Amniotic stem cell (primary cell): ENCODE data around the gene POC1A.
"Not testable (repeated sequence)": the region's sequence is repeated elsewhere in the genome, so short reads cannot be mapped to it uniquely, and the experiment has no call there.

Source experiments
- DNase-seq: peaks from one replicate; lab custom pipeline; 2025; lab: John Stamatoyannopoulos, UW

Gene POC1A

DNA sequence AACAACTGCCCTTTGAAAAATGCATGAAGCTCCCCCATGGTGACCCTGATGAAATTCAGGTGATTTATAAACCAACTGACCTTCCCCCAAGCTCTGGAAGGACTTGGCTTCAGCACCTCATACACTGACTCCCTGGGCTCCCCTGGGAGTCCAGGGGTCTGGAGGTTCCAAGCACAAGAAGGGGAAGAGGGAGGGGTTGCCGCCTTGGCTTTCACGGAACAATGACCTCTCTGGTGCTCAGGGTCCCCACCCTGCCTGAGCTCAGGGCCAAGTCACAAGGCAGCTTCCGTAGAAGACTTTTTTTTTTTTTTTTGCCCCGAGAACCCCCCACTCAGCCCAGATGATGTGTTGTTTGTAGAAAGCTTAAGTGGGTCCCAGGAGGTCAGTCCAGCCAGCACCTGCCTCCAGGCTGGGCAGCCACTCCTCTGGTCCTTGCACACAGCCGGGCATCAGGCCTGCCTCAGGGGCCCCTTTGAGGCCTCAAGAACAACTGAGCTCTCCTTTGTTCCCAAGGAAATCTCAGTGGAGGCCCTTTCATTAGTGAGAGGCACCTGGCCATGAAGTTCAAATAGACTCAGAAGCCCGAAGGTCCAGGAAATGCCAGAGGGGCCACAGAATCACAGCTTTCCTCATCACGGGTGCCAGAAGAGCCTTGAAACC is 29.7 kb upstream of the POC1A start:
- DNase-seq: no peak

DNA sequence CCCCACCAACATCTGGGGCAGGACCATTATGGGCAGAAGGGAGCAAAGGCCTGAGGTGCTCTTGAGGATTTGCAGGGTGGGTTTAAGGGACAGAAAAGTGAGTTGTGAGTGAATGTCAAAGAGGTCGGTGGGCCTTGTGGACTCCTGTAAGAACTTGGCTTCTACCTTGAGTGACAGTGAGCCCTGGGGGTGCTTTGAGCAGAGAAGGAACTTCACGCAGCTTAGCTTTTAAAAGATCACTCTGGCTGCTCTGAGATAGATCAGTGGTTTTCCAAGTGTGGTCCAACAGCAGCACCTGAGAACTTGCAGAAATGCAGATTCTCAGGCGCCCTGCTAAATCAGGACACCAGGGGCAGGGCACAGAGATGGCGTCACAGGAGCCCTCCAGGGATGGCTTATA is 28.5 kb upstream of the POC1A start:
- no peak for DNase-seq

DNA sequence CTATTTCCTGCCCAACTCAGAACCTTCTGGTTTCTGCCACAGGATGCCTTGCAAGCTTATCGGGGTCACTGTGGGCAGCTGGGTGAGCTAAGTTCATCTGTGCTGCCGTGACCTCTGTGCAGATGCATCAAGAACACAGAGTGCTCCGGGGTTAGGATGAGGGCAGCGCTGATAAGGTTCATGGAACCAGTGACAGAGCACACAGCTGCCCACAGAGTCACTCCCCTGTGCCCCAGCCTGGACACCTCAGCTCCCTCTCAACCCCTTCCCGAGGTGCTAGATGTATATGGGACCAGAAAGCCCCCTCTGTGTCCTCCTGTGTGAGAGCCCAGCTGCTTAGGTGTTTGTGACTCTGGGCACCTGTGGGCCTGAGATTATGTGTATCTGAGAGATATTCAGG is 28.0 kb upstream of the POC1A start:
- DNase-seq: no peak

DNA sequence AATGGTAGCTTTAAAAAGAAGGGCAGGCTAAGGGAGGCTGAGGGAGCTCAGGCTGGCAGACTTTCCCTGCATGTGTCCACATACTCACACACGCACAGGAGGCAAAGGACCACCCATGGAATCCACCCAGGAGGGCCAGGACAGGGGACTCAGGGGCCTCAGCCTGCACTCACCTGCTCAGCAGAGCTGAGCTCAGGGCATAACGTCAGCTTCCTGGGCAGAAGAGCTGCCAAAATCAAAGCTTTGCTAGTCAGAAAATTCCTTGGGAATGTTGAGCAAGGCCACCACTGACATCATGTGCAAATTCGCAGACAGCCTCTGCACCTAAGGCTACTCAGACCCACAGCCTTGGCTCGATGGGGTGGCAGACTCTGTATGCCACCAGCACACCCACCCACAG is 27.3 kb upstream of the POC1A start:
- DNase-seq: no peak

DNA sequence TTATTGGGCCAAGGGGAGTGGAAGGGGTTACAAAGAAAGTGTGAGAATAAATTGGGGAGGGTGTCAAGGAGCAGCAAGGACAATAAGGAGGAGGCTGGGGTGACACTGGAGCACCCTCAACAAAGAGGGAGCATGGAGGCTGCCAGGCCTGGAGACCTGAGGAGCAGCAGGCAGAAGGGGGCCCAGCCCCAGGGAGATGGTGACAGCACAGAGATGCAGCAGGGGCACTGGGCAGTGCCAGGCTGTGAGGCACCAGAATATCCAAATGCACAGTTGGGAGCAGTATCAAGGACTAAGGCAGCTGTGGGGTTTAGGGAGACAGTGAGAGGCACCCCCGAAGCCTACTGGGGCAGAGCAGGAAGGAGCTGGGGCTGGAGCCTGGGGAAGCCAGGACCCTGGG is 24.3 kb upstream of the POC1A start:
- DNase-seq: no peak

DNA sequence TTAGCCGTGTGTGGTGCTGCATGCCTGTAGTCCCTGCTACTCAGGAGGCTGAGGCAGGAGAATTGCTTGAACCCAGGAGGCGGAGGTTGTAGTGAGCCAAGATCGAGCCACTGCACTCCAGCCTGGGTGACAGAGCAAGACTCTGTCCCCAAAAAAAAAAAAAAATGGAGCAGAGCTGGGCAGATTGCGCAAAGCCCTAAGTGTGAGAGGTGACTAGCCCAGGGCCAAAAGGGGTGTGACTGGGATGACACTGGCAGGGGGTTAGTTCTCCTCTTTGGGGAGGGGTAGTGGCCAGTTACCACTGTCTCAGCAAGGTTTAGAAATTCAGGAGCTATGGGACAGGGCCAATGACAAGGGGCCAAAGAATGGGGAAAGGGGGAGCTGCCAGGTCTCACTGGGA is 23.9 kb upstream of the POC1A start:
- not testable (repeated sequence) for DNase-seq

DNA sequence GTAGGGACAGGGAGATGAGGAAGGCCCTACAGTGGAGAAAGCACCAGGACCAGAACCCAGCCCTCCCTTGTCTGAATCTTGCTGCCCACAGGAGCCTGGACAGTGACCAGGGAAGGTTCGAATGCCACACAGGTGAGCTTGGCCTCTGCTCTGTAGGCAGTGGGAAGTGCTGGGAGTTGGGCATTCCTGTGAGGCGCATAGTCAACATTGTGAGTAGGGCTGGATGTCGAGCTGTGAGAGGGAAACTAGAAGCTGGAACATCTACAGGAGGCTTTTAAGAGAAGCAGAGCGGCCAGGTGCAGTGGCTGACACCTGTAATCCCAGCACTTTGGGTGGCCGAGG is 23.4 kb upstream of the POC1A start:
- DNase-seq: no peak

DNA sequence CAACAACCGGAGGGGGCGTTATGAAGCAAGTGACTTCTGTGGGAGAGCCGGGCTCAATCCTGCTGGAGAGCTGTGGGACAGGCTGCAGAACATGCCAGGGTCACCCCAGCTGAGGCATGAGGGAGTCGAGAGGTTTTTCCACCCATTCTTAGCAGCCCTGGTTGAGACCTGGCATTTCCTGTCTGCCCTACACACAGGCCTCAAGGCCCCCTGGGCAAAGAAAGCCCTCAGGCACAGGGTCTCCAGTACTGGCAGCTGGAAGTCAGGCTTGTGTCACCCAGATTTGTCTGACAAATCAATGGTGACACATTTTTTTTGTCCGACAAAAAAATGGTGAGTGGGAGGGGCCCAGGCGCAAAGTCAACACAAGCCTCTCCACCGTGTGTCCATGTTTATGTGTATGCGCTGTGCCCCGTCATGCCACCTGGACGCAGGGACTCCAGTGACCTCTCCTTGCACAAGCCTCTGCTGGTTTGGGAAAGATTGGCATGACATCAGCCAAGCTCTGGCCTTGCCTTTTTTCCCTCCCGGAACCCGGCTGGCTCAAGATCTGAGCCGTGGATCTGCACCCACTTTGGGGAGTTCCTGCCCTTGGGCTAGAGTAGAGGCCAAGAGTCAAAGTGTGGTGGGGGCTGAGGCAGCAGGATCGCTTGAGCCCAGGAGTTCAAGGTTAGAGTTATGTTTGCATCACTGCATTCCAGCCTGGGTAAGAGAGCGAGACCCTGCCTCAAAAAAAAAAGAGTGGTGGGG is 22.9 kb upstream of the POC1A start:
- DNase-seq: no peak

DNA sequence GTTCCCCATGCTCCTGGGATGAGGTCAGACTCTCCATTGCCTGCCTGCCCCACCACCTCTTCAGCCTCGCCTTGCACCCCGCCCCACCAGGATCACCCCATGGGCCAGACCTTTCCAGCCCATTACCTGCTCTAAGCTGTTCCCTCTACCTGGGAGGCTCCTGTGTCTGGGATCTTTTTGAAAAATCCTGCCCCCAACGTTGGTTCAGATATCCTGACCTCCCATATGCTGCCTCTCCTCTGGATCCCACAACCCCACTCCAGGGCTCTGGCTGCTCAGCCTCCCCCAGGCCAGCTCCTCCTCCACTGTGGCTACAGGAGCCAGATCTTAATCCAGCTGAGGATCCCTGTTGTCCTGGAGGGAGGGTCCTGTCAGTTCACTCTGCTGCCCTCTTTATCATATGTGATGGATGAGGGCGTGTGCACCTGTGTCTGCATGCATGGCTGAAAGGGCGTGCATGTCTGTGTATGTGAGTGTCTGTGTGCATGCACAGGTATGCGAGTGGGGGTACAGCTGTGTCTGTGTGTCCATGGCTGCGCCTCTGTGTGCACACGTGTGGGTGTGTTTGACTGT is 22.0 kb upstream of the POC1A start:
- DNase-seq: no peak

DNA sequence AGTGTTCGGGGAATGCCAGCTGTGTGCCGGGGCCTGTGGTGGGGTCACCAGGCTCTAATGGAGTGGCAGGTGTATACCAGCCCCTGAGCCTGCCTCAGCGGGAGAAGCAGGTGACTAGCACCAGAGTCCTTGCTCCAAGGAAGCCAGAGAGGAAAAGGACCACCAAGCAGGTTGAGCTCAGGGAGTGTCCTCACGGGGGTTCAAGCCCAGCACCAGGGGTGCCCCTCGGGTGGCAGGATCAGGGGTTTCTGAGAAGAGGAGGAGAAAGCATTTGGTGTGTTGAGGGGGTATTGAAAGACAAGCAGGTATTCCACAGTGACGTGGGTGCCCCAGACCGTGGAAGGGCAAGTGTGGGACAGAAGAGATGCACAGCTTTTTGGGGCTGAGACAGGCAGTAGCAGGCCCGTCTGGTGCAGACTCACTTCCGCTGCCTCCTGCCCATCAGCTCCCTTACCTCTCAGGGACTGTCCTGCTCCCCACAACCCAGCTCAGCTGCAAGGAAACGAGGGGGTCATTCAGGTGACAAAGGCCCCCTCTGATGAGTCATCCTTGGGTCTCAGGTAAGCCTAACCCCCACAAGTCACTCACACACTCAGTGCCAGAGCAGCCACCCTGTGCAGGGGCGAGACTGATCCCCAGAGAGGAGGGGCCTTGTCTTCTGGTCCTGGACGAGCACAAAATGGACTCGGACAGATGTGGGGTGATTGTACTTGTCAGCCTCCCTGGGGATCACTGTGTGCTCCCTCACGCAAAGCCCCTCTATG is 21.4 kb upstream of the POC1A start:
- DNase-seq: no peak

DNA sequence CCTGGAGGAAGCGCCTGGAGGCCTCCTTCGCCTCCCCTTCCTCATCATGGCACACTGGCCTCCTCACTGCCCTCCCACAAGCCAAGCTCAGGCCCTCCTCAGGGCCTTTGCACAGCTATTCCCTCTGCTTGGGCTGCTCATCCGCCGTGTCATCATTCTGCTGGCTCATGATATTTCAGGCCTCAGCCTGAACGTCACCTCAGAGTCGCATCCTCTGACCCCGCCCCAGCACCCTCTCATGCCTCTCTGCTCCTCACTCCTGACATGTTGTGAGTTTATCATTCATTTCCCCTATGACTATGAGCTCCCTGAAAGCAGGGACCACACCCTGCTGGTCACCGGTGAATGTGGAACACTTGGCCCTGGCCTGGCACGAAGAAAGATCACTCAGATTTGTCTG is 20.7 kb upstream of the POC1A start:
- no peak for DNase-seq

DNA sequence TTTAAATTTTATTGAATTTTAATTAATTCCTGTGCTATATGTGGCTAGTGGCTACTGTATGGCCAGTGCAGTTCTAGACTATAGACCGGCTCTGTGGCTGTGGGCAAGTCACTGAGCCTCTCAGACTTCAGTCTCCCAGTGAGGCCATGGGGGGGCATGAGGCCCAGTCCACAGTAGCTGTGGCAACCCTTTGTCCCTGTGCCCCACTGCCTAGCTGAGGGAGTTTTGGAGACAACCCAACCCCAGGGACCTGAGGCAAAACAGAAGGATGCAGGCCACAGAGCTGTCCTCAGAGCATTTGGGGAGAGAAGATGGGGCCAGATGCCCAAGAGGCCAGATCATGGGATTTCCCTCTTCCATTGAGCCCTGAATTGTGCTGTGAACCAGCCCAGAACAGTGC is 18.9 kb upstream of the POC1A start:
- DNase-seq: no peak

DNA sequence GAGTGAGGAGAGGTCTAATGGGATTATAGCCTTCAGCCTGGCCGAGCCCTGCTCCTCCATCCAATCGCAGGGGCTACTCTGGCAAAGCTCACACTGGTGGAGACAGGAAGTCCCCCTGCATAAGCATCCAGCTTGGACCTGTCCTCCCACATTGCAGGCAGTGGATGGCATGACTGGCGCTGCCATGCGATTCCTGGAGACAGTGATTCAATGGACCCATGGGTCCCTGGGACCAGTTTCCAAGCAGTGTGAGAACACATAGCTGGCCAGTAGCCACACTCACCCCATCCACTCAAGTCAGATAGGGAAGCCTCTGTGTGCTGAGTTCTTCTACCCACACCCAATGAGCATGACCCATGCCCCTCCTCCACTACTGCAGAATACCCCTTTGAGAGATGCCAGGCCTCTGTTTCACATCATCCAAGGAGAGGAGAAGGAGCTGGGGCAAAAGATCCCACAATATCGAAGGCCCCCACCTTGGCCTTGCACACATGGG is 18.1 kb upstream of the POC1A start:
- DNase-seq: no peak

DNA sequence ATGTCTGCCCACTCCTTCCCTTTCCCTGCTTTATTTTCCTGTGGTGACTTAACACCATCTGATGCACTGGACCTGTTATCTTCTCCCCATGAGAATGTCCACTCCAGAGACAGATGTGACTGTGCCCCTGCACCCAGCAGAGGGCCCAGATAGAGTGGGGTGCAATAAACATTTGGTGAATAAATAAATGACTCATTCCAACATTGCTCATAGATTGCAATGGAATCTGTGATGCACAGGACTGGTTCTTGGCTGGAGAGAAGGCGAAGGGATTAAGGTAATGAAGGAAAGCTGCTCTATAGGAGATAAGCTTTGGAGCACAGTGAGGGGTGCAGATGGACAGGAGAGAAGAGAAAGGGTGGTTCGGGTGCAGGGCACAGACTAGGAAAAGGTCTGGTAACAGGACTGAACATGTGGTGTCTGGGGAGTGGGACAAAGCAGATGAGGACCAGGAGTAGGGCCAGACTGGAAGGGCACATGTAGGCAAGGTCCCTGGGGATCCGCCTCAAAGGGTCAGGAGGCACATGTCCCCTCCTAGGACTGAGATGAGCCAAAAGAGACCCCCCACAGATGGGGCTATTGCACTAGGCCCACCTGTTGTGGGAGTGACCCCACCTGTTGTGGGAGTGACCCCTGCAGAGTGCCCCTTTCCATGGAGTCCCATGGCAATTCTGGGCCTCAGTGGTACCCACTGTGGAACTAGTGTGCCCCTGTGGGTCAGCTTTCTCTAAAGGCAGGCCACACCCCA is 17.5 kb upstream of the POC1A start:
- no peak for DNase-seq

DNA sequence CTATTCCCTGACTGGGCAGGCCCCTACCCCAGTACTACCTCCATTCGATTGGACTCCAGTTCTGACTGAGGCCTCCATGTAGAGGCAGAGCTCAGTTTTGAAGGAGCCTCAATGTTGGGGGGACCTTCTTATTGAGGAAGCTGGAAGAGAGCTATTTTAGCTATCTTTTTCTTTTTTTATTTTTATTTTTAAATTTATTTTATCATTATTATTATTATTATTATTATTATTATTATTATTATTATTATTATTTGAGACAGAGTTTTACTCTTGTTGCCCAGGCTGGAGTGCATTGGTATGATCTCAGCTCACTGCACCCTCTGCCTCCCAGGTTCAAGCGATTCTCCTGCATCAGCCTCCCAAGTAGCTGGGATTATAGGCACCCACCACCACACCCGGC is 16.0 kb upstream of the POC1A start:
- DNase-seq: not testable (repeated sequence)

DNA sequence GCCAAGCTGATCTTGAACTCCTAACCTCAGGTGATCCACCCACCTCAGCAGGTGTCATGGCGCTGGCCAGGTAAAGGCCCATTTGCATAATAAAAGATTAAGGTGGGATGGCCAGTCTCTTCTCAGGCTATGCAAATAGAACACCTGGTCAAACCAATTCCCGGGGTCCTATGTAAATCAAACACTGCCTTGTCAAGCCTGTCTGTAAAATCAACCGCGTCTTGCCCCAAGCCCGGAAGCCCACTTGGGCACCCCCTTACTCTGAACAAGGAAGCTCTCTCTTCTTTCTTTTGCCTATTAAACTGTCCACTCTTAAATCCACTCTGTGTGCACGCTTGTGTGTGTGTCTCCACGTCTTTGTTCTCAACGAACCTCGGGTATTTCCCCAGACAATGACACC is 13.0 kb upstream of the POC1A start:
- no peak for DNase-seq

DNA sequence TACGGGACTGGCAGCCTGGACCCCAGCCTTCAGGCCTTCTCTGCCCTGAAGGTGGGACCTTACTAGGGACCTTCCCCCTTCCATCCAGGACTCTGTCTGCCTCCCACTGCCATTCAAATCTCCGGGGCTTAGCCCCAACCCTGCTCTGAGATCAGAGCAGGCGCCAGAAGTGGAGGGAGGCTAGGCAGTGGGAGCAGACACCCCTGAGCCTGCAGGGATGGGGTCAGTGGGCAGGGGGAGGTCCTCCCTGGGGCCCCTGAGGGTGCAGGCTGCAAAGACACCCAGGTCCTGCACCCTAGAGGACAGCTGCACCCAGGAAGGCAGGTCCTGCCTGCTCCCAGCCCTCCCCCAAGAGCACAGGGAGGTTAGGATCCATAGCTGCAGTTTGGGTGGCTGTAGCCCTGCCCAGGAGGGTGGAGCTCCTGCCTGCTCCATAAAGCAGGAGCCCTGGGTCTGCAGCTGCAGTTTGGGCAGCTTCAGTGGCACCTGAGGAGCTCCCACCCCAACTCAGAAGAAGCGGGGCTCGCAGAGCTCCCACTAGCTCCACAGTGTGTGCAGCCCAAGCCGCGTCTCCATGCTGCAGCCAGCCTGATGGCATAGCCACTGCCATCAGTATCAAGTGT is 8.1 kb upstream of the POC1A start:
- DNase-seq: no peak

DNA sequence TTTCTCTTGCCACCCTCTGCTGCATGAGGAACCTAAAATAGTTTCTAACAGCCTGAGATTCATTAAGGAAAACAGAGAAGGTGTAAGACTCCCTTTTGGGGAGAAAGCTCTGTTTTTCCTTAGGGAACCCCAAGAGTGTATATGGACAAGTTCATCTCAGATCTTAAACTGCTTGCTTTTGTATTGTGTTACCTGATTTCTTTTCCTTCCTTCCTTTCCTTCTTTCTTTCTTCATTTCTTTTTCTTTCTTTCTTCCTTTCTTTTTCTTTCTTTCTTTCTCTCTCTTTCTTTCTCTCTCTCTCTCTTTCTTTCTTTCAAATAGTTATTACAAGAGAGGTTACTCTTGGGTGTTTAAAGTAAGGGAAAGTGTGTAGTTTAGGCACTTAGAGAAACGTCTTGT is 5.3 kb upstream of the POC1A start:
- DNase-seq: no peak

DNA sequence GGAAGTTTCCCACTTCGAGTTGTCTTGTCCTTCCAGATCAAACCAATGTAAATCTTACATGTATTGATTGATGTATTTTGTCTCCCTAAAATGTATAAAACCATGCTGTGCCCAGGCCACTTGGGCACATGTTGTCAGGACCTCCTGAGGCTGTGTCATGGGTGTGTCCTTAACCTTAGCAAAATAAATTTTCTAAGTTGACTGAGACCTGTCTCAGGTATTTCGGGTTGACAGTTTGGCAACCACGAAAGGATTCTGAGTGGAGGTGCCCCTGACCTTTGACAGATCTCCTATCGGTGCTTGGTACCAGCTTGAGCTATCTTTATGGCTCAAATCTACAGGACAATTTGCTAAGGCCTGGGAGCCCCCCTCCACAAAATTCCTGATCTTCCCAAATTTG is 1.7 kb upstream of the POC1A start:
- DNase-seq: no peak

DNA sequence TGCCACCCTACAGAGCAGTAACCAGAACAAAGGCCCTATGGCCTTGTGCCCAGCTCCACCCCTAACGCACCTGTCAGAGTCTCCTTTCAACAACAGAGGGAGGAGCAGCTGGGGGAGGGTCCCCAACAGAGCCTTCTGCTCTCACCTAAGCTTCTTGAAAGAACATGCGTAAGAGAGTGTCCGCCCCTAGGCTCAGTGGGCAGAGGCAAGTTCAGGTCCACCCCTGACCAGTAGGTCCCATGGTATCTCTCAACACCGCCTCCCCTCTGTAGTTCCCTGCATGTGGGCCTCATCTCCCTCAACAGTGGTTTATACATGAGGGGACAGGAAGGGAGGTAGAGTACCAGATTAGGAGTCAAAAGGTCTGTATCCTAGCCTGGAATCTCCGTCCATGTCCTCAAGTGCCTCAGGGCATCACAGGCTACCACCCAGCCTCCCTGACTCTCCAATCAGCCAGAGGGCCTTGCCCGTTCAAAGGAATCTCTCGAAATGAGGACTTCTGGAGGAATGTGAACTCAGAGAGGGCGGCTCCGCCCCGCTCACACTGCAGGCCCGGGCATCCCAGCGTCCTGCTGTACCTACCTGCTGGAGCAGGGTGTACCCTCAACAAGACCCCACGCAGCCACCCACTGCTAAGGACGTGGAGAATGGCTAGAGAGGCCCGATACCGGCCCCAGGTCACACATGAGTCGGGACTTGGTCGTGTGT is 680 bp downstream of the POC1A start:
- no peak for DNase-seq

DNA sequence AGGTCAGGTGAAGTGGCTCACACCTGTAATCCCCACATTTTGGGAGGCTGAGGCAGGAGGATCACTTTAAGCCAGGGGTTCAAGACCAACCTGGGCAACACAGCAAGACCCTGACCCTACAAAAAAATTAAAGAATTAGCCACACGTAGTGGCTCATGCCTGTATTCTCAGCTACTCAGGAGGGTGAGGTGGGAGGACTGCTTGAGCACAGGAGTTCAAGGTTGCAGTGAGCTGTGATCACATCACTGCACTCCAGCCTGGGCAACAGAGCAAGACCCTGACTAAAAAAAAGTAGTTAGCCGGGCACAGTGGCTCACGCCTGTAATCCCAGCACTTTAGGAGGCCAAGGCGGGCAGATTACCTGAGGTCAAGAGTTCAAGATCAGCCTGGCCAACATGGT is 2.2 kb downstream of the POC1A start:
- not testable (repeated sequence) for DNase-seq
